K562 (cell line): ENCODE data around the gene MLLT1. TPM values are rescaled to one million over a fixed set of nuclear protein-coding genes. Genes with fewer than 3 reads are reported as not detected.

ENCODE experiments used
- KDM1A ChIP-seq, 2 experiments: fragments of 450-650 bp; IDR thresholded peaks; 2 replicates each; pipeline ENCODE4 v1.6.1; 2016; ENCODE audit warnings: mild to moderate bottlenecking in 2 of 2
- KDM5B ChIP-seq: fragments of 200-600 bp; sonication (generic); IDR thresholded peaks from 2 replicates; pipeline ENCODE4 v1.6.1; 2012; ENCODE audit warnings: low read depth, mild to moderate bottlenecking, moderate library complexity, low read length, control low read depth, inconsistent platforms; ENCODE audit not compliant: insufficient replicate concordance
- MYNN ChIP-seq, 2 experiments: sonication (generic); formaldehyde crosslinking in 1 of 2; IDR thresholded peaks; 2 replicates each; pipeline versions ENCODE4 v1.5.0 to v1.6.1; 2016 to 2020; ENCODE audit warnings: antibody characterized with exemption in 1 of 2, missing genetic modification reagents in 1 of 2
- SP1 ChIP-seq: sonication (generic); formaldehyde crosslinking; IDR thresholded peaks from 2 replicates; pipeline ENCODE4 v1.8.1; 2022; ENCODE audit warnings: mild to moderate bottlenecking, missing genetic modification reagents
- ZNF274 ChIP-seq: IDR thresholded peaks from 2 replicates; pipeline ENCODE4 v1.6.1; 2011; ENCODE audit warnings: low read depth, mild to moderate bottlenecking, low read length, moderate library complexity, borderline replicate concordance
- ZNF445 ChIP-seq: fragments of 250-450 bp; sonication (Bioruptor Pico); IDR thresholded peaks from 2 replicates; pipeline ENCODE4 v1.4.0; 2020; ENCODE audit warnings: low read depth, mild to moderate bottlenecking, moderate library complexity
- polyA plus RNA-seq, 8 experiments: library from polyadenylated mRNA; depleted of rRNA in 4 of 8; stranded (reverse) in 5 of 8; unstranded in 3 of 8; fragments of >200 nt; fragmentation: Nextera tagmentation in 2 of 8; fragmentation: Illumina TruSeq in 1 of 8; extraction: Ambion mirVana in 2 of 8; extraction: Trizol in 1 of 8; gene quantifications; 2 replicates each; pipeline versions ENCODE4 v1.2.1 to v1.2.3, GENCODE V29; 2011 to 2014; ENCODE audit warnings: inconsistent platforms in 1 of 8, missing spikeins in 1 of 8
- total RNA-seq, 7 experiments: library from RNA; depleted of rRNA in 6 of 7; stranded (reverse); fragments of >200 nt in 6 of 7; fragmentation: Illumina TruSeq in 2 of 7; extraction: Trizol in 2 of 7; gene quantifications; 2 replicates each; pipeline versions ENCODE4 v1.2.1 to v1.2.3, GENCODE V29; 2011 to 2021; ENCODE audit warnings: low replicate concordance in 1 of 7
- TF ChIP-seq, protein P1 (sequence below): IDR thresholded peaks from 2 replicates; pipeline ENCODE4 v1.6.1; 2011; ENCODE audit warnings: borderline replicate concordance, low read depth, mild to moderate bottlenecking, moderate library complexity, low read length; ENCODE audit not compliant: insufficient read depth, poor library complexity, severe bottlenecking
- TF ChIP-seq, protein P2 (sequence below): fragments of 450-650 bp; IDR thresholded peaks from 2 replicates; pipeline ENCODE4 v1.6.1; 2016; ENCODE audit warnings: missing biosample characterization, missing genetic modification characterization
- TF ChIP-seq, protein P3 (sequence below): IDR thresholded peaks from 2 replicates; pipeline ENCODE4 v1.6.1; 2014; ENCODE audit warnings: antibody characterized with exemption
- TF ChIP-seq, protein P4 (sequence below): fragments of 450-650 bp; formaldehyde crosslinking; IDR thresholded peaks from 2 replicates; pipeline ENCODE4 v1.4.0; 2020; ENCODE audit warnings: mild to moderate bottlenecking, moderate library complexity
- TF ChIP-seq, protein P5 (sequence below), 2 experiments: fragments of 450-650 bp; formaldehyde crosslinking in 1 of 2; IDR thresholded peaks; 2 replicates each; pipeline versions ENCODE4 v1.4.0 to v1.6.1; 2014 to 2020; ENCODE audit warnings: mild to moderate bottlenecking in 2 of 2, borderline replicate concordance in 1 of 2, low read depth in 1 of 2

The MLLT1 gene
- total and polyA plus RNA-seq, 9 of the 15 experiments (the other 6 are each of a cell fraction or from before 2014, with no cell fraction given), result 0.23 to 63.5 (median 15.4) TPM

DNA sequence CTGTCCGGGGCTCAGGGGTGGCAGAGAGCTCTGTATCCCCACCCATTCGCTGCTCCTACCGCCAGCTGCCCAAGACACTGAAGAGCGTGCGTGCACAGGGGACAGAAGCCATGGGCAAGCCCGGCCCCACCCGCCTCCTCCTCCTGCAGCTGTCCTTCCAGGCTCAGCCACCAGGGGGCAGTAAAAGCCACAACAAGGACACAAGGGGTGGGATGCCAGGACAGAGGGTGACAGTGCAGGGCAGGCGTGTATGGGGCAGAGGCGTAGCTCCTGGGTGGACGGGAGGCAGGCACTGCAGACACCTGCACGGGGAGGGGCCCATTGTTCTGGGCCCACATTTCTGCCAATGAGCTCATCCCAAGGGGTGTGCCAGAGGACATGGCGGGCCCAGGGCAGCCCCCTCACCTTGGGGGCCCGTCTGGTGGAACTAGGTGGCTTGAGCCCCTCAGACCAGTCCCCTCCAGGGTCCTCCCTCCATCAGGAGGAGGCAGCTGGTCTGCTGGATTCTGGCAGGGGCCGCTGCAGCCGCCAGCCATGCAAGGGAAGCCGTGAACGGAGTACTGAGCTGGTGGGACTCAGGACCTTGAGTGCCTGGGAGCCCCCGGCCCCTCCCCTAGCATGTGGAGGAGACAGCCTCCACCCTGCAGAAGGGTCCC is 61.2 kb downstream of the MLLT1 start (continued):
- TF ChIP-seq, protein P1, sequence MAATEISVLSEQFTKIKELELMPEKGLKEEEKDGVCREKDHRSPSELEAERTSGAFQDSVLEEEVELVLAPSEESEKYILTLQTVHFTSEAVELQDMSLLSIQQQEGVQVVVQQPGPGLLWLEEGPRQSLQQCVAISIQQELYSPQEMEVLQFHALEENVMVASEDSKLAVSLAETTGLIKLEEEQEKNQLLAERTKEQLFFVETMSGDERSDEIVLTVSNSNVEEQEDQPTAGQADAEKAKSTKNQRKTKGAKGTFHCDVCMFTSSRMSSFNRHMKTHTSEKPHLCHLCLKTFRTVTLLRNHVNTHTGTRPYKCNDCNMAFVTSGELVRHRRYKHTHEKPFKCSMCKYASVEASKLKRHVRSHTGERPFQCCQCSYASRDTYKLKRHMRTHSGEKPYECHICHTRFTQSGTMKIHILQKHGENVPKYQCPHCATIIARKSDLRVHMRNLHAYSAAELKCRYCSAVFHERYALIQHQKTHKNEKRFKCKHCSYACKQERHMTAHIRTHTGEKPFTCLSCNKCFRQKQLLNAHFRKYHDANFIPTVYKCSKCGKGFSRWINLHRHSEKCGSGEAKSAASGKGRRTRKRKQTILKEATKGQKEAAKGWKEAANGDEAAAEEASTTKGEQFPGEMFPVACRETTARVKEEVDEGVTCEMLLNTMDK, result peak; percentile 96
- TF ChIP-seq KDM1A (IDR thresholded peaks at IDR 0.05) (no peak), KDM5B (no peak), ZNF274 (no peak), ZNF445 (CRISPR knock-in tag) (no peak), SP1 (CRISPR knock-in tag) (0 out of 2 replicates have a peak, but pooled peaks have one; percentile 22), MYNN (IDR thresholded peaks at IDR 0.05) (peak; percentile 60; the same call in 1 of the 2 replicates), MYNN (CRISPR knock-in tag; IDR thresholded peaks at IDR 0.05) (no peak)
- TF ChIP-seq, protein P2, sequence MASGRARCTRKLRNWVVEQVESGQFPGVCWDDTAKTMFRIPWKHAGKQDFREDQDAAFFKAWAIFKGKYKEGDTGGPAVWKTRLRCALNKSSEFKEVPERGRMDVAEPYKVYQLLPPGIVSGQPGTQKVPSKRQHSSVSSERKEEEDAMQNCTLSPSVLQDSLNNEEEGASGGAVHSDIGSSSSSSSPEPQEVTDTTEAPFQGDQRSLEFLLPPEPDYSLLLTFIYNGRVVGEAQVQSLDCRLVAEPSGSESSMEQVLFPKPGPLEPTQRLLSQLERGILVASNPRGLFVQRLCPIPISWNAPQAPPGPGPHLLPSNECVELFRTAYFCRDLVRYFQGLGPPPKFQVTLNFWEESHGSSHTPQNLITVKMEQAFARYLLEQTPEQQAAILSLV (tag), result no peak
- TF ChIP-seq, protein P3, sequence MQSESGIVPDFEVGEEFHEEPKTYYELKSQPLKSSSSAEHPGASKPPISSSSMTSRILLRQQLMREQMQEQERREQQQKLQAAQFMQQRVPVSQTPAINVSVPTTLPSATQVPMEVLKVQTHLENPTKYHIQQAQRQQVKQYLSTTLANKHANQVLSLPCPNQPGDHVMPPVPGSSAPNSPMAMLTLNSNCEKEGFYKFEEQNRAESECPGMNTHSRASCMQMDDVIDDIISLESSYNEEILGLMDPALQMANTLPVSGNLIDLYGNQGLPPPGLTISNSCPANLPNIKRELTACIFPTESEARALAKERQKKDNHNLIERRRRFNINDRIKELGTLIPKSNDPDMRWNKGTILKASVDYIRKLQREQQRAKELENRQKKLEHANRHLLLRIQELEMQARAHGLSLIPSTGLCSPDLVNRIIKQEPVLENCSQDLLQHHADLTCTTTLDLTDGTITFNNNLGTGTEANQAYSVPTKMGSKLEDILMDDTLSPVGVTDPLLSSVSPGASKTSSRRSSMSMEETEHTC, result no peak
- TF ChIP-seq, protein P4, sequence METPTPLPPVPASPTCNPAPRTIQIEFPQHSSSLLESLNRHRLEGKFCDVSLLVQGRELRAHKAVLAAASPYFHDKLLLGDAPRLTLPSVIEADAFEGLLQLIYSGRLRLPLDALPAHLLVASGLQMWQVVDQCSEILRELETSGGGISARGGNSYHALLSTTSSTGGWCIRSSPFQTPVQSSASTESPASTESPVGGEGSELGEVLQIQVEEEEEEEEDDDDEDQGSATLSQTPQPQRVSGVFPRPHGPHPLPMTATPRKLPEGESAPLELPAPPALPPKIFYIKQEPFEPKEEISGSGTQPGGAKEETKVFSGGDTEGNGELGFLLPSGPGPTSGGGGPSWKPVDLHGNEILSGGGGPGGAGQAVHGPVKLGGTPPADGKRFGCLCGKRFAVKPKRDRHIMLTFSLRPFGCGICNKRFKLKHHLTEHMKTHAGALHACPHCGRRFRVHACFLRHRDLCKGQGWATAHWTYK (CRISPR knock-in tag), result no peak
- TF ChIP-seq, protein P5, sequence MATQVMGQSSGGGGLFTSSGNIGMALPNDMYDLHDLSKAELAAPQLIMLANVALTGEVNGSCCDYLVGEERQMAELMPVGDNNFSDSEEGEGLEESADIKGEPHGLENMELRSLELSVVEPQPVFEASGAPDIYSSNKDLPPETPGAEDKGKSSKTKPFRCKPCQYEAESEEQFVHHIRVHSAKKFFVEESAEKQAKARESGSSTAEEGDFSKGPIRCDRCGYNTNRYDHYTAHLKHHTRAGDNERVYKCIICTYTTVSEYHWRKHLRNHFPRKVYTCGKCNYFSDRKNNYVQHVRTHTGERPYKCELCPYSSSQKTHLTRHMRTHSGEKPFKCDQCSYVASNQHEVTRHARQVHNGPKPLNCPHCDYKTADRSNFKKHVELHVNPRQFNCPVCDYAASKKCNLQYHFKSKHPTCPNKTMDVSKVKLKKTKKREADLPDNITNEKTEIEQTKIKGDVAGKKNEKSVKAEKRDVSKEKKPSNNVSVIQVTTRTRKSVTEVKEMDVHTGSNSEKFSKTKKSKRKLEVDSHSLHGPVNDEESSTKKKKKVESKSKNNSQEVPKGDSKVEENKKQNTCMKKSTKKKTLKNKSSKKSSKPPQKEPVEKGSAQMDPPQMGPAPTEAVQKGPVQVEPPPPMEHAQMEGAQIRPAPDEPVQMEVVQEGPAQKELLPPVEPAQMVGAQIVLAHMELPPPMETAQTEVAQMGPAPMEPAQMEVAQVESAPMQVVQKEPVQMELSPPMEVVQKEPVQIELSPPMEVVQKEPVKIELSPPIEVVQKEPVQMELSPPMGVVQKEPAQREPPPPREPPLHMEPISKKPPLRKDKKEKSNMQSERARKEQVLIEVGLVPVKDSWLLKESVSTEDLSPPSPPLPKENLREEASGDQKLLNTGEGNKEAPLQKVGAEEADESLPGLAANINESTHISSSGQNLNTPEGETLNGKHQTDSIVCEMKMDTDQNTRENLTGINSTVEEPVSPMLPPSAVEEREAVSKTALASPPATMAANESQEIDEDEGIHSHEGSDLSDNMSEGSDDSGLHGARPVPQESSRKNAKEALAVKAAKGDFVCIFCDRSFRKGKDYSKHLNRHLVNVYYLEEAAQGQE (IDR thresholded peaks at IDR 0.05; ENCODE audit: borderline replicate concordance), result peak; percentile 78
- TF ChIP-seq, protein P5 (CRISPR knock-in tag; IDR thresholded peaks at IDR 0.05; ENCODE audit: low read depth), result no peak
